Jurkat, Clone E6-1 (cell line): ENCODE results near the gene SORT1.

Experiments used
- DNase-seq: peaks from one replicate; pipeline ENCODE4 v3.0.0-alpha.2; 2011; ENCODE audit warnings: low read depth, low spot score
- H3K4me3 ChIP-seq: 2 replicates; pipeline ENCODE4 v1.5.1; 2011; ENCODE audit warnings: mild to moderate bottlenecking, low read length, control low read depth, moderate library complexity

Gene SORT1

GRCh38 chr1:109356915-109357314 lies 40.8 kb downstream of the SORT1 start:
- DNase-seq = no peak
- no peak overlapping the region for H3K4me3 ChIP-seq

GRCh38 chr1:109356505-109356904 lies 41.2 kb downstream of the SORT1 start:
- H3K4me3 ChIP-seq = no peak overlapping the region
- no peak for DNase-seq

GRCh38 chr1:109354929-109355328 lies 42.8 kb downstream of the SORT1 start:
- DNase-seq = no peak
- H3K4me3 ChIP-seq = no peak overlapping the region

- no peak for DNase-seq
- H3K4me3 ChIP-seq = no peak overlapping the region
These were observed 46.3 kb downstream of the SORT1 start for GRCh38 chr1:109351457-109351856.

GRCh38 chr1:109350655-109351054 lies 47.1 kb downstream of the SORT1 start:
- no peak overlapping the region for H3K4me3 ChIP-seq
- DNase-seq = no peak

GRCh38 chr1:109350182-109350581 lies 47.5 kb downstream of the SORT1 start:
- no peak for DNase-seq
- no peak overlapping the region for H3K4me3 ChIP-seq

GRCh38 chr1:109347511-109347910 lies 50.2 kb downstream of the SORT1 start:
- no peak overlapping the region for H3K4me3 ChIP-seq
- DNase-seq = no peak

GRCh38 chr1:109341944-109342930 lies 55.5 kb downstream of the SORT1 start:
- H3K4me3 ChIP-seq = no peak overlapping the region
- DNase-seq = no peak

GRCh38 chr1:109338608-109339007 lies 59.1 kb downstream of the SORT1 start:
- H3K4me3 ChIP-seq = no peak overlapping the region
- DNase-seq = no peak

GRCh38 chr1:109338091-109338490 lies 59.6 kb downstream of the SORT1 start:
- no peak for DNase-seq
- no peak overlapping the region for H3K4me3 ChIP-seq

- no peak overlapping the region for H3K4me3 ChIP-seq
- DNase-seq = no peak
These were observed 62.6 kb downstream of the SORT1 start for GRCh38 chr1:109335091-109335490.

GRCh38 chr1:109331113-109331512 lies 66.6 kb downstream of the SORT1 start:
- H3K4me3 ChIP-seq = no peak overlapping the region
- no peak for DNase-seq

GRCh38 chr1:109327285-109327684 lies 70.4 kb downstream of the SORT1 start:
- DNase-seq = no peak
- H3K4me3 ChIP-seq = no peak overlapping the region

- DNase-seq = no peak
- no peak overlapping the region for H3K4me3 ChIP-seq
These were observed 74.7 kb downstream of the SORT1 start for GRCh38 chr1:109322974-109323373.

- no peak overlapping the region for H3K4me3 ChIP-seq
These were observed 78.6 kb downstream of the SORT1 start for GRCh38 chr1:109319114-109319513.

GRCh38 chr1:109316506-109316905 lies 81.2 kb downstream of the SORT1 start:
- DNase-seq = no peak
- no peak overlapping the region for H3K4me3 ChIP-seq

More at GRCh38 chr1:109319114-109319513, 78.6 kb downstream of the SORT1 start:
- DNase-seq = no peak

GRCh38 chr1:109315288-109315687 lies 82.4 kb downstream of the SORT1 start:
- DNase-seq = no peak
- H3K4me3 ChIP-seq = no peak overlapping the region

GRCh38 chr1:109314795-109315194 lies 82.9 kb downstream of the SORT1 start:
- H3K4me3 ChIP-seq = no peak overlapping the region
- DNase-seq = no peak

- H3K4me3 ChIP-seq = no peak overlapping the region
- no peak for DNase-seq
These were observed 84.5 kb downstream of the SORT1 start for GRCh38 chr1:109312978-109313775.

- no peak overlapping the region for H3K4me3 ChIP-seq
- DNase-seq = no peak
These were observed 85.5 kb downstream of the SORT1 start for GRCh38 chr1:109312246-109312645.
